Astrocyte (in vitro differentiated cells and primary cell): Measurements from ENCODE around the gene PYGO2. TPM values are rescaled to one million over a fixed set of nuclear protein-coding genes. Genes with fewer than 3 reads are reported as not detected.
A peak's percentile ranks its signal among the peaks of the same experiment; 100 is the strongest.

ENCODE experiments used
- DNase-seq: peaks from one replicate; pipeline ENCODE4 v3.0.0-alpha.2; 2010; ENCODE audit warnings: low read depth
- FAIRE-seq: peaks from 2 replicates; lab custom pipeline; 2011; peaks lifted over from hg19 to GRCh38; lab: Jason Lieb, UNC
- H2AFZ ChIP-seq: 2 replicates; pipeline ENCODE4 v1.6.0; 2012; ENCODE audit warnings: low read depth, low read length, inconsistent platforms
- H3K27ac ChIP-seq: 2 replicates; pipeline ENCODE4 v1.5.1; 2011; ENCODE audit warnings: low read depth, low read length, inconsistent platforms
- H3K27me3 ChIP-seq: 2 replicates; pipeline ENCODE4 v1.6.0; 2011; ENCODE audit warnings: low read length, inconsistent platforms; ENCODE audit not compliant: insufficient read depth
- H3K36me3 ChIP-seq: 2 replicates; pipeline ENCODE4 v1.5.1; 2011; ENCODE audit warnings: low read length, inconsistent platforms; ENCODE audit not compliant: insufficient read depth
- H3K4me1 ChIP-seq: 2 replicates; pipeline ENCODE4 v1.5.1; 2011; ENCODE audit warnings: low read length, inconsistent platforms; ENCODE audit not compliant: insufficient read depth
- H3K4me2 ChIP-seq: 2 replicates; pipeline ENCODE4 v1.6.0; 2012; ENCODE audit warnings: low read length, inconsistent platforms
- H3K4me3 ChIP-seq: 2 replicates; pipeline ENCODE4 v1.5.1; 2011; ENCODE audit warnings: low read depth, mild to moderate bottlenecking, low read length, inconsistent platforms; ENCODE audit not compliant: insufficient read depth
- H3K79me2 ChIP-seq: 2 replicates; pipeline ENCODE4 v1.6.0; 2012; ENCODE audit warnings: mild to moderate bottlenecking, low read length, inconsistent platforms; ENCODE audit not compliant: insufficient read depth
- H3K9ac ChIP-seq: 2 replicates; pipeline ENCODE4 v1.6.0; 2012; ENCODE audit warnings: mild to moderate bottlenecking, low read length, inconsistent platforms
- H3K9me3 ChIP-seq: 2 replicates; pipeline ENCODE4 v1.5.1; 2012; ENCODE audit warnings: low read depth, mild to moderate bottlenecking, low read length, inconsistent platforms; ENCODE audit not compliant: insufficient read depth
- H4K20me1 ChIP-seq: 2 replicates; pipeline ENCODE4 v1.6.0; 2012; ENCODE audit warnings: low read length, inconsistent platforms; ENCODE audit not compliant: insufficient read depth
- H3K27ac Mint-ChIP-seq: one replicate; pipeline ENCODE4 v1.8.0; 2021; ENCODE audit warnings: mild to moderate bottlenecking, mixed read lengths; ENCODE audit not compliant: unreplicated experiment
- H3K27me3 Mint-ChIP-seq: one replicate; pipeline ENCODE4 v1.8.0; 2021; ENCODE audit warnings: low read depth, mixed read lengths; ENCODE audit not compliant: unreplicated experiment
- H3K36me3 Mint-ChIP-seq: one replicate; pipeline ENCODE4 v1.8.0; 2021; ENCODE audit warnings: low read depth, mixed read lengths; ENCODE audit not compliant: unreplicated experiment
- H3K4me1 Mint-ChIP-seq: one replicate; pipeline ENCODE4 v1.8.0; 2021; ENCODE audit warnings: low read depth, mixed read lengths; ENCODE audit not compliant: unreplicated experiment
- H3K4me3 Mint-ChIP-seq: one replicate; pipeline ENCODE4 v1.8.0; 2021; ENCODE audit warnings: mild to moderate bottlenecking, moderate library complexity, mixed read lengths; ENCODE audit not compliant: unreplicated experiment
- H3K9me3 Mint-ChIP-seq: one replicate; pipeline ENCODE4 v1.8.0; 2021; ENCODE audit warnings: mild to moderate bottlenecking, mixed read lengths; ENCODE audit not compliant: unreplicated experiment
- EZH2 ChIP-seq: IDR thresholded peaks from 2 replicates; pipeline ENCODE4 v1.6.1; 2012; ENCODE audit warnings: mild to moderate bottlenecking, low read length, inconsistent platforms; ENCODE audit not compliant: insufficient read depth
- total RNA-seq: library from RNA; stranded (reverse); gene quantifications from 2 replicates; pipeline ENCODE4 v1.2.1, GENCODE V29; 2021
- TF ChIP-seq, protein P1 (sequence below): IDR thresholded peaks from 2 replicates; pipeline ENCODE4 v1.5.1; 2011; ENCODE audit warnings: low read depth, mild to moderate bottlenecking, inconsistent platforms, low read length, moderate library complexity; ENCODE audit not compliant: insufficient read depth

PYGO2 gene
- total RNA-seq, 1 donor from 2014 or later: 21.8 TPM

DNA sequence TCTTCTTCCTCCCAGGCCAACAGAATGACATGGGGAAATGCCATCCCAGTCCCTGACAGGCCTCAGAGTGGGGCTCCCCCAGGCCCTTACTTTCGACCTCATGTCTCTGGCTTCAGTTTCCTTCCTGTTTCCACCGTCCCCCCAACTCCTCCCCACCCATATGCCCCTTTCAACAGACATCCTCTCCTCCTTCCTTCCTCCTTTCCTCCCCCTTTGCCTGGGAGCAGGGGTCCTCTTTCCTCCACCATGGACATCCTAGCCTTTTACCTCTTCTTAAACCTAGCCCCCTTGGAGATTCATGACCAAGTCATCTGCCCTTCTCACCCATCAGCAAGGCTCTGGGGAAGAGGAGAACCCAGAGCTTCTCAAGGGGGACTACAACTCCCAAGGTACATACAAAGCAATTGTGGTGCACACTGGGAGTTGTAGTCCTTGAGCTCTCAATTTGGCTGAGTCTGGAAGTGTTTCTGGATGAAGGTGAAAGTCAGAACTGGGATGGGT, 45.1 kb upstream of the PYGO2 start:
- no peak overlapping the region for H2AFZ ChIP-seq
- H4K20me1 ChIP-seq: peaks cover 45% of the 10 kb centered on the region
- TF ChIP-seq, protein P1, sequence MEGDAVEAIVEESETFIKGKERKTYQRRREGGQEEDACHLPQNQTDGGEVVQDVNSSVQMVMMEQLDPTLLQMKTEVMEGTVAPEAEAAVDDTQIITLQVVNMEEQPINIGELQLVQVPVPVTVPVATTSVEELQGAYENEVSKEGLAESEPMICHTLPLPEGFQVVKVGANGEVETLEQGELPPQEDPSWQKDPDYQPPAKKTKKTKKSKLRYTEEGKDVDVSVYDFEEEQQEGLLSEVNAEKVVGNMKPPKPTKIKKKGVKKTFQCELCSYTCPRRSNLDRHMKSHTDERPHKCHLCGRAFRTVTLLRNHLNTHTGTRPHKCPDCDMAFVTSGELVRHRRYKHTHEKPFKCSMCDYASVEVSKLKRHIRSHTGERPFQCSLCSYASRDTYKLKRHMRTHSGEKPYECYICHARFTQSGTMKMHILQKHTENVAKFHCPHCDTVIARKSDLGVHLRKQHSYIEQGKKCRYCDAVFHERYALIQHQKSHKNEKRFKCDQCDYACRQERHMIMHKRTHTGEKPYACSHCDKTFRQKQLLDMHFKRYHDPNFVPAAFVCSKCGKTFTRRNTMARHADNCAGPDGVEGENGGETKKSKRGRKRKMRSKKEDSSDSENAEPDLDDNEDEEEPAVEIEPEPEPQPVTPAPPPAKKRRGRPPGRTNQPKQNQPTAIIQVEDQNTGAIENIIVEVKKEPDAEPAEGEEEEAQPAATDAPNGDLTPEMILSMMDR: no peak
- no peak for TF ChIP-seq EZH2
- FAIRE-seq (no peak), DNase-seq (no peak)
- no peak overlapping the region for H3K27ac ChIP-seq
- Mint-ChIP-seq H3K9me3 (no peaks in the 10 kb centered on the region), H3K36me3 (peaks cover 6% of the 10 kb centered on the region), H3K4me1 (peaks cover 10% of the 10 kb centered on the region), H3K4me3 (no peak overlapping the region), H3K27me3 (no peaks in the 10 kb centered on the region), H3K27ac (peak overlapping the region; percentile 42)
- no peaks in the 10 kb centered on the region for H3K27me3 ChIP-seq
- no peak overlapping the region for H3K9ac ChIP-seq
- H3K9me3 ChIP-seq: no peaks in the 10 kb centered on the region
- H3K4me3 ChIP-seq: no peak overlapping the region
- peaks cover 15% of the 10 kb centered on the region for H3K4me1 ChIP-seq
- H3K79me2 ChIP-seq: peaks cover 53% of the 10 kb centered on the region
- H3K36me3 ChIP-seq: no peaks in the 10 kb centered on the region
- no peak overlapping the region for H3K4me2 ChIP-seq

DNA sequence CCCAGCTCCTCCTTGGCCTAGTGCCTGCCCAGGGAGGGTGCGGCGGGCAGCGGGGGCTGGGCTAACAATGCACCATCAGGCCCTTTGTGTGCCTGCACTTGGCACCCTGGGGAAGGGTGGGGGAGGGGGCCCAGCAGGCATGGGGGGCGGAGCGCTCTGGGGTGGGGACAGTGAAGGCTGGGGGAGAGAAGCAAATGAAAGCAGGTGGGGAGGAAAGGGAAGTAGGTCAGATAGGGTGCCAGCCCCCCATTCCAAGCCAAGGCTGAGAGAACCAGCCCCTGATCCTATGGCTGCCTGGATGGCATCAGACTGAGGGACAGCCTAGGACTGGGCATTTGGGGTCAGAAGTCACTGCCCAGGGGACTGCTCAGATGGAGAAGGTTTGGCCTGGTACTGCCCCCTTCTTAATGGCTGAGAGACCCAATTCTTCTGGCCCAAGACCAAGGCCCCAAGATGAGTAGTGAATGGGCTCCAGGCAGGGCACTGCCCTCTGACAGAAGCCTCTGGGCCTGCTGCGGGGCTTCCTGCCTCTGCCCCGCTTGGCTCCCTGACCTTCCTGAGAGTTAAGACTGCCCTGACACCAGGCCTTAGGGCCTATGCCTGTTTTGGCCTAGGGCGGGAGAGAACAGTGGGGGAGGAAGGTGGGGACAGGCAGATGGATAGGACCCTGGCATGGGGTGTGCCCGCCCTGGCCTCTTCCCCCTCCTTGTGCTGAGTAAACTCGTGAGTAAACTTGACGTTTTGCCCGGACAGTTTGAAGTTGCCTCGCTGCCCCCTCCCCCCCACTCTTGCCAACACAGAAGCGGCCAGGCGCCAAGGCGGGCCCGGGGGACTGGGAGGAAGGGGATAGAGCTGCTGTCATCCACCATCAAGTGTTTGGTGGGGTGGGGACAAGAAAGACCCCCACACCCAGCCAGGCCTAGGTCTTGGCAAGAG, 43.8 kb upstream of the PYGO2 start:
- DNase-seq (no peak), FAIRE-seq (no peak)
- Histone ChIP-seq H3K4me1 (peaks cover 20% of the 10 kb centered on the region), H3K36me3 (no peaks in the 10 kb centered on the region), H3K9ac (peak overlapping the region; percentile 86), H3K79me2 (peaks cover 53% of the 10 kb centered on the region), H3K27me3 (no peaks in the 10 kb centered on the region), H3K4me3 (no peak overlapping the region), H3K4me2 (peak overlapping the region; percentile 93), H2AFZ (no peak overlapping the region), H3K9me3 (no peaks in the 10 kb centered on the region), H3K27ac (no peak overlapping the region), H4K20me1 (peaks cover 40% of the 10 kb centered on the region)
- H3K4me3 Mint-ChIP-seq: peak overlapping the region; percentile 57
- H3K4me1 Mint-ChIP-seq: peaks cover 10% of the 10 kb centered on the region
- H3K36me3 Mint-ChIP-seq: peaks cover 6% of the 10 kb centered on the region
- no peaks in the 10 kb centered on the region for H3K9me3 Mint-ChIP-seq
- no peak for TF ChIP-seq EZH2
- TF ChIP-seq, protein P1: no peak
- H3K27ac Mint-ChIP-seq: peak overlapping the region; percentile 53
- no peaks in the 10 kb centered on the region for H3K27me3 Mint-ChIP-seq
